Heart right ventricle (tissue), 16 donors: Measurements from ENCODE around the gene ILF3. TPM values are rescaled to one million over a fixed set of nuclear protein-coding genes. Genes with fewer than 3 reads are reported as not detected.
A peak's percentile ranks its signal among the peaks of the same experiment; 100 is the strongest.

Experiments used
- ATAC-seq, 8 donors: fragments of 200-7000 bp; cut with Tn5 transposase; one replicate each; pipeline ENCODE4 v1.9.1; 2020; ENCODE audit warnings: mild to moderate bottlenecking in 8 of 8, moderate library complexity in 8 of 8, moderate number of reproducible peaks in 1 of 8
- DNase-seq, 2 donors: peaks; one replicate each; pipeline ENCODE4 v3.0.0-alpha.2; 2020
- H3K27ac ChIP-seq, 10 donors: fragments of 200-600 bp; sonication (generic) in 2 of 10; one replicate each; pipeline versions ENCODE4 v1.5.0 to v1.8.0; 2020 to 2022; ENCODE audit warnings: mild to moderate bottlenecking in 3 of 10
- H3K27me3 ChIP-seq, 7 donors: fragments of 200-600 bp; one replicate each; pipeline ENCODE4 v1.8.0; 2021 to 2022; ENCODE audit warnings: mild to moderate bottlenecking in 2 of 7
- H3K36me3 ChIP-seq, 9 donors: fragments of 200-600 bp; sonication (generic) in 1 of 9; one replicate each; pipeline versions ENCODE4 v1.5.0 to v1.8.0; 2020 to 2022; ENCODE audit warnings: mild to moderate bottlenecking in 2 of 9
- H3K4me1 ChIP-seq, 9 donors: fragments of 200-600 bp; sonication (generic) in 1 of 9; one replicate each; pipeline versions ENCODE4 v1.5.0 to v1.8.0; 2020 to 2022; ENCODE audit warnings: mild to moderate bottlenecking in 4 of 9
- H3K4me3 ChIP-seq, 10 donors: fragments of 200-600 bp; sonication (generic) in 2 of 10; one replicate each; pipeline versions ENCODE4 v1.5.0 to v1.8.0; 2020 to 2022; ENCODE audit warnings: mild to moderate bottlenecking in 7 of 10, moderate library complexity in 2 of 10
- H3K9me3 ChIP-seq, 11 donors: fragments of 200-600 bp in 10 of 11; sonication (generic) in 2 of 11; one replicate each; pipeline versions ENCODE4 v1.5.0 to v1.8.0; 2013 to 2022; ENCODE audit warnings: mild to moderate bottlenecking in 2 of 11, control low read depth in 1 of 11, moderate library complexity in 1 of 11
- WGBS, 2 donors: extraction: QIAGEN DNeasy Blood & Tissue Kit; methylation state at CpG; one replicate each; pipeline ENCODE4 v1.1.7; 2013; ENCODE audit warnings: inconsistent platforms in 1 of 2; 5-methylcytosine and 5-hydroxymethylcytosine counted together
- intact Hi-C, 10 donors: fragments of 100-400 bp; cut with DNase I; formaldehyde crosslinking; loops; one replicate each; pipeline versions ENCODE4 v1.11.1 to v1.14.2; 2022
- polyA plus RNA-seq, 2 donors: library from polyadenylated mRNA; stranded (reverse); fragments of 200-250 nt; gene quantifications; one replicate each; pipeline ENCODE4 v1.2.3, GENCODE V29; 2013
- total RNA-seq, 10 donors: library from RNA; stranded (reverse); fragmentation: NEBNext Ultra II Directional in 3 of 10; extraction: Animal tissue kit (Norgen Biotek cat#: 25700) in 3 of 10; gene quantifications; one replicate each; pipeline versions ENCODE4 v1.2.1 to v1.2.4, GENCODE V29; 2021 to 2023
- TF ChIP-seq, protein P1 (sequence below), 9 donors: fragments of 200-600 bp; sonication (generic) in 2 of 9; IDR thresholded peaks; one replicate each; pipeline versions ENCODE4 v1.5.0 to v1.8.0; 2021 to 2022; ENCODE audit warnings: antibody characterized with exemption in 9 of 9, mild to moderate bottlenecking in 5 of 9, moderate library complexity in 1 of 9
- donor health status: Arrhythmogenic right ventricular cardiomyopathy.
- donor health status: ischemic (EF 13 %, LVEDD 7.1; RV severe dilation, severe dysfunction).
- donor health status: healthy with polysubstance abuse.
- donor health status: DM: no; HTN: yes; CAD: no.
- donor health status: DM: no; HTN: no; CAD: no.
- donor health status: ischemic (EF 25% LVEDD 6.9; RV normal size, moderate dysfunction).
- donor health status: ischemic (EF 25% LVEDD 5.7; RV mildly dilated, moderate dysfunction).
- donor health status: healthy.
- donor health status: DM: yes; HTN: yes; CAD: no.
- donor health status: Ischemic cardiomyopathy.
- donor health status: ischemic (EF 35%, LVEDD 5.7; RV mildly dilated, moderate dysfunction).
- donor health status: nonischemic (EF 11% LVEDD 7.7; RV severe dilation, severe dysfunction).
- donor health status: DM: yes; HTN: yes; CAD: no.
- donor health status: PGD.
- donor health status: ischemic (EF 29% LVEDD 5.4; RV normal size, mild dysfunction).
- donor health status: nonischemic (EF 23%, LVEDD 6.1; RV moderate dilation, normal function).

The ILF3 gene
- total and polyA plus RNA-seq, 12 donors: 68.1 to 129 (median 109) TPM

- WGBS, 2 donors: 97 to 99% methylated on average over 4 of the region's 4 CpGs
- intact Hi-C loops: no loop called here
- no peak overlapping the region for H3K27ac ChIP-seq
- no peaks in the 10 kb centered on the region for H3K27me3 ChIP-seq
- TF ChIP-seq, protein P1, sequence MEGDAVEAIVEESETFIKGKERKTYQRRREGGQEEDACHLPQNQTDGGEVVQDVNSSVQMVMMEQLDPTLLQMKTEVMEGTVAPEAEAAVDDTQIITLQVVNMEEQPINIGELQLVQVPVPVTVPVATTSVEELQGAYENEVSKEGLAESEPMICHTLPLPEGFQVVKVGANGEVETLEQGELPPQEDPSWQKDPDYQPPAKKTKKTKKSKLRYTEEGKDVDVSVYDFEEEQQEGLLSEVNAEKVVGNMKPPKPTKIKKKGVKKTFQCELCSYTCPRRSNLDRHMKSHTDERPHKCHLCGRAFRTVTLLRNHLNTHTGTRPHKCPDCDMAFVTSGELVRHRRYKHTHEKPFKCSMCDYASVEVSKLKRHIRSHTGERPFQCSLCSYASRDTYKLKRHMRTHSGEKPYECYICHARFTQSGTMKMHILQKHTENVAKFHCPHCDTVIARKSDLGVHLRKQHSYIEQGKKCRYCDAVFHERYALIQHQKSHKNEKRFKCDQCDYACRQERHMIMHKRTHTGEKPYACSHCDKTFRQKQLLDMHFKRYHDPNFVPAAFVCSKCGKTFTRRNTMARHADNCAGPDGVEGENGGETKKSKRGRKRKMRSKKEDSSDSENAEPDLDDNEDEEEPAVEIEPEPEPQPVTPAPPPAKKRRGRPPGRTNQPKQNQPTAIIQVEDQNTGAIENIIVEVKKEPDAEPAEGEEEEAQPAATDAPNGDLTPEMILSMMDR (IDR thresholded peaks at IDR 0.05): no peak
- H3K9me3 ChIP-seq: no peaks in the 10 kb centered on the region
- no peak for ATAC-seq
- DNase-seq: no peak
- H3K36me3 ChIP-seq: peaks cover 0 to 16% (median 0%) of the 10 kb centered on the region in 9 donors
- H3K4me1 ChIP-seq: peaks cover 4 to 54% (median 27%) of the 10 kb centered on the region in 9 donors
- H3K4me3 ChIP-seq: no peak overlapping the region
Measured at GRCh38 chr19:10620786-10621185, 33.4 kb upstream of the ILF3 start.

- Histone ChIP-seq H3K4me1 (peaks cover 5 to 48% (median 19%) of the 10 kb centered on the region in 9 donors), H3K9me3 (no peaks in the 10 kb centered on the region), H3K27me3 (no peaks in the 10 kb centered on the region), H3K4me3 (no peak overlapping the region), H3K36me3 (peaks cover 0 to 20% (median 0%) of the 10 kb centered on the region in 9 donors), H3K27ac (no peak overlapping the region)
- no peak for ATAC-seq
- TF ChIP-seq, protein P1 (IDR thresholded peaks at IDR 0.05): no peak
- intact Hi-C loops: no loop called here
- DNase-seq: no peak
- WGBS, 2 donors: 98 to 100% methylated on average over 8 of the region's 8 CpGs
Measured at GRCh38 chr19:10621966-10622365, 32.2 kb upstream of the ILF3 start.

GRCh38 chr19:10624585-10624984 lies 29.6 kb upstream of the ILF3 start:
- TF ChIP-seq, protein P1 (IDR thresholded peaks at IDR 0.05): no peak
- no peak for ATAC-seq
- Histone ChIP-seq H3K4me3 (peak overlapping the region in 7 of 10 donors; percentile 50 to 70 (median 63)), H3K36me3 (peaks cover 0 to 34% (median 14%) of the 10 kb centered on the region in 9 donors), H3K4me1 (peaks cover 5 to 44% (median 18%) of the 10 kb centered on the region in 9 donors), H3K9me3 (no peaks in the 10 kb centered on the region), H3K27me3 (no peaks in the 10 kb centered on the region), H3K27ac (peak overlapping the region in 7 of 10 donors; percentile 67 to 91 (median 83))
- 81% methylated on average over 6 of the region's 6 CpGs for WGBS, 2 donors
- intact Hi-C loops: no loop called here
- DNase-seq: no peak

GRCh38 chr19:10625003-10625761 lies 29.0 kb upstream of the ILF3 start, which contains the start of gene SLC44A2:
SLC44A2 (plus strand) TSS chr19:10625553; CDS start chr19:10625634, 81 bp downstream.
- DNase-seq (peak; percentile 84), ATAC-seq (peak; percentile 96 to 98 (median 98))
- TF ChIP-seq, protein P1 (IDR thresholded peaks at IDR 0.05): no peak
- H3K9me3 ChIP-seq: no peaks in the 10 kb centered on the region
- intact Hi-C loops: loop anchor here in 1 of 10 donors (1.0 kb wide), 1 partner anchor 12 kb away; no protein-coding TSS in a partner anchor
- H3K27me3 ChIP-seq: no peaks in the 10 kb centered on the region
- WGBS, 2 donors: 5 to 12% methylated on average over 50 to 53 of the region's 53 CpGs
- H3K36me3 ChIP-seq: peaks cover 0 to 39% (median 14%) of the 10 kb centered on the region in 9 donors
- peak within 1 kb of the TSS; percentile 4 to 70 (median 62) for H3K4me3 ChIP-seq
- H3K4me1 ChIP-seq: peaks cover 5 to 44% (median 18%) of the 10 kb centered on the region in 9 donors
- peak within 1 kb of the TSS; percentile 67 to 91 (median 81) for H3K27ac ChIP-seq
